Transverse colon (tissue), 4 donors: ENCODE data around the gene EDARADD.

ENCODE experiments used
- POLR2AphosphoS5 ChIP-seq, 3 donors: sonication (generic); formaldehyde crosslinking; IDR thresholded peaks; one replicate each; pipeline ENCODE4 v1.6.1; 2016; ENCODE audit warnings: antibody characterized with exemption in 3 of 3
- TF ChIP-seq, protein P1 (sequence below), 5 experiments: fragments of 200-600 bp in 3 of 5; fragments of 450-650 bp in 2 of 5; sonication (generic) in 3 of 5; IDR thresholded peaks; 1 replicate in 2 of 5; 2 replicates in 3 of 5; pipeline ENCODE4 v1.5.1; 2016 to 2017; ENCODE audit warnings: antibody characterized with exemption in 5 of 5, inconsistent platforms in 3 of 5, mild to moderate bottlenecking in 2 of 5, moderate library complexity in 1 of 5

DNA sequence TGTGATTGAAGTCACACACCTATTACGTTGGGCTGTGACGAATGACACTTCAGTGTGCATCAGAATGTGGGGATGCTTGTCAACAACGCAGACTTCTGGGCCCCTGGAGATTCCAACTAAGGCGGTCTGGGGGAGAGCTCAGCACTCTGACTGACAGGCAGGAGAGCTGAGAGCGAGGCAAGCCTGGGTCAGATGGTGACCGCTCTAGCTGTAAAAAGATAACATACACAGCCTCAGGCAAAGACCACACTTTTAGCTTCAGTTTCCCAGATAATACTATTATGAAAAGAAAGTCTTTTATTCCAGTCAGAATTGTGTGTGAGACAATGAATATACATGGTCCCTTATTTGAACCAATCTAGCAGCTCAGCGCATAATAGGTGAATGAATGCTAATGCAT, 25.4 kb downstream of the EDARADD start:
- TF ChIP-seq POLR2AphosphoS5 (IDR thresholded peaks at IDR 0.05) = no peak
- TF ChIP-seq, protein P1, sequence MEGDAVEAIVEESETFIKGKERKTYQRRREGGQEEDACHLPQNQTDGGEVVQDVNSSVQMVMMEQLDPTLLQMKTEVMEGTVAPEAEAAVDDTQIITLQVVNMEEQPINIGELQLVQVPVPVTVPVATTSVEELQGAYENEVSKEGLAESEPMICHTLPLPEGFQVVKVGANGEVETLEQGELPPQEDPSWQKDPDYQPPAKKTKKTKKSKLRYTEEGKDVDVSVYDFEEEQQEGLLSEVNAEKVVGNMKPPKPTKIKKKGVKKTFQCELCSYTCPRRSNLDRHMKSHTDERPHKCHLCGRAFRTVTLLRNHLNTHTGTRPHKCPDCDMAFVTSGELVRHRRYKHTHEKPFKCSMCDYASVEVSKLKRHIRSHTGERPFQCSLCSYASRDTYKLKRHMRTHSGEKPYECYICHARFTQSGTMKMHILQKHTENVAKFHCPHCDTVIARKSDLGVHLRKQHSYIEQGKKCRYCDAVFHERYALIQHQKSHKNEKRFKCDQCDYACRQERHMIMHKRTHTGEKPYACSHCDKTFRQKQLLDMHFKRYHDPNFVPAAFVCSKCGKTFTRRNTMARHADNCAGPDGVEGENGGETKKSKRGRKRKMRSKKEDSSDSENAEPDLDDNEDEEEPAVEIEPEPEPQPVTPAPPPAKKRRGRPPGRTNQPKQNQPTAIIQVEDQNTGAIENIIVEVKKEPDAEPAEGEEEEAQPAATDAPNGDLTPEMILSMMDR (IDR thresholded peaks at IDR 0.05) = no peak
